SK-N-SH (cell line): ENCODE data around the gene SYNPR. TPM values are rescaled to one million over a fixed set of nuclear protein-coding genes. Genes with fewer than 3 reads are reported as not detected.

Experiments used
- CTCF ChIA-PET: fragments of 300-600, 350-600 bp; formaldehyde crosslinking; extraction: SDS; loops from one replicate; lab custom pipeline; 2021; lab: Yijun Ruan, JAX
- POLR2A ChIA-PET: fragments of 350-600 bp; sonication (Branson Sonifier 250); formaldehyde crosslinking; extraction: SDS; loops from one replicate; lab custom pipeline; 2020; ENCODE audit warnings: antibody characterized with exemption, inconsistent platforms; lab: Yijun Ruan, JAX
- DNase-seq: peaks from one replicate; pipeline ENCODE4 v3.0.0; 2012
- H2AFZ ChIP-seq: fragments of 200-600 bp; sonication (generic); 2 replicates; pipeline ENCODE4 v1.8.1; 2016; ENCODE audit warnings: antibody characterized with exemption, mild to moderate bottlenecking, low read depth
- H3F3A ChIP-seq: fragments of 200-600 bp; sonication (generic); replicated peaks from 2 replicates; pipeline ENCODE3; 2016; ENCODE audit warnings: antibody characterized with exemption, mild to moderate bottlenecking; ENCODE audit not compliant: insufficient read depth
- H3K27ac ChIP-seq, 2 experiments: fragments of 200-500 bp in 1 of 2; fragments of 200-600 bp in 1 of 2; sonication (Bioruptor generic) in 1 of 2; sonication (generic), shearing (Covaris generic) in 1 of 2; 2 replicates each; pipeline versions ENCODE4 v1.5.1 to v1.6.1; 2014 to 2016; ENCODE audit warnings: low read depth in 2 of 2, inconsistent platforms in 1 of 2, low read length in 1 of 2, mild to moderate bottlenecking in 1 of 2, mixed read lengths in 1 of 2
- H3K27me3 ChIP-seq: fragments of 200-600 bp; sonication (generic), shearing (Covaris generic); 2 replicates; pipeline ENCODE4 v1.6.1; 2016; ENCODE audit warnings: mixed run types; ENCODE audit not compliant: insufficient read depth
- H3K36me3 ChIP-seq, 2 experiments: fragments of 200-500 bp in 1 of 2; fragments of 200-600 bp in 1 of 2; sonication (Bioruptor generic) in 1 of 2; sonication (generic) in 1 of 2; replicated peaks in 1 of 2; 2 replicates each; pipeline versions ENCODE3 to v1.5.1; 2014 to 2016; ENCODE audit warnings: low read length in 1 of 2, mild to moderate bottlenecking in 1 of 2; ENCODE audit not compliant: insufficient read depth in 2 of 2, control insufficient read depth in 1 of 2
- H3K4me1 ChIP-seq, 2 experiments: fragments of 200-500 bp in 1 of 2; fragments of 200-600 bp in 1 of 2; sonication (Bioruptor generic) in 1 of 2; sonication (generic), shearing (Covaris generic) in 1 of 2; 2 replicates each; pipeline versions ENCODE4 v1.5.1 to v1.6.1; 2014 to 2016; ENCODE audit warnings: low read depth in 1 of 2, low read length in 1 of 2, mixed run types in 1 of 2; ENCODE audit not compliant: insufficient read depth in 2 of 2, control insufficient read depth in 1 of 2
- H3K4me2 ChIP-seq: fragments of 200-600 bp; sonication (generic), shearing (Covaris generic); 2 replicates; pipeline ENCODE4 v1.6.1; 2017; ENCODE audit warnings: mixed run types
- H3K4me3 ChIP-seq, 2 experiments: fragments of 200-500 bp in 1 of 2; fragments of 200-600 bp in 1 of 2; sonication (Bioruptor generic) in 1 of 2; sonication (generic), shearing (Covaris generic) in 1 of 2; 2 replicates each; pipeline versions ENCODE4 v1.5.1 to v1.8.1; 2014 to 2016; ENCODE audit warnings: low read depth in 2 of 2, inconsistent platforms in 1 of 2, low read length in 1 of 2, mild to moderate bottlenecking in 1 of 2, mixed read lengths in 1 of 2, moderate library complexity in 1 of 2
- H3K79me2 ChIP-seq: fragments of 200-600 bp; sonication (generic); 2 replicates; pipeline ENCODE4 v1.8.1; 2017; ENCODE audit warnings: mild to moderate bottlenecking; ENCODE audit not compliant: insufficient read depth
- H3K9ac ChIP-seq: fragments of 200-600 bp; sonication (generic); 2 replicates; pipeline ENCODE4 v1.6.1; 2017; ENCODE audit warnings: mixed run types
- H3K9me2 ChIP-seq: fragments of 200-600 bp; sonication (generic); 2 replicates; pipeline ENCODE4 v1.6.1; 2017; ENCODE audit warnings: mixed run types
- H3K9me3 ChIP-seq: fragments of 200-600 bp; sonication (generic); 2 replicates; pipeline ENCODE4 v1.6.1; 2017; ENCODE audit warnings: mixed run types, mild to moderate bottlenecking, moderate library complexity
- H4K20me1 ChIP-seq: fragments of 200-600 bp; sonication (generic); 2 replicates; pipeline ENCODE4 v1.6.1; 2017; ENCODE audit warnings: mild to moderate bottlenecking, mixed run types; ENCODE audit not compliant: insufficient read depth
- CHD2 ChIP-seq: fragments of 150-350 bp; IDR thresholded peaks from 2 replicates; pipeline ENCODE4 v1.6.1; 2018; ENCODE audit warnings: low read length; ENCODE audit not compliant: partially characterized antibody
- EP300 ChIP-seq, 2 experiments: IDR thresholded peaks; 2 replicates each; pipeline versions ENCODE4 v1.4.0 to v1.6.1; 2012; ENCODE audit warnings: borderline replicate concordance in 1 of 2, low read depth in 1 of 2, low read length in 1 of 2
- EZH2phosphoT487 ChIP-seq: fragments of 200-600 bp; sonication (generic); IDR thresholded peaks from 2 replicates; pipeline ENCODE4 v1.6.1; 2017; ENCODE audit warnings: low read depth, mixed run types, mild to moderate bottlenecking, antibody characterized with exemption, moderate library complexity, borderline replicate concordance
- IRF3 ChIP-seq: fragments of 150-350 bp; IDR thresholded peaks from 2 replicates; pipeline ENCODE4 v1.6.1; 2016; ENCODE audit warnings: mild to moderate bottlenecking, low read depth, low read length
- MAX ChIP-seq: IDR thresholded peaks from 2 replicates; pipeline ENCODE4 v1.4.0; 2012; ENCODE audit warnings: low read depth
- MEF2A ChIP-seq: IDR thresholded peaks from 2 replicates; pipeline ENCODE4 v1.4.0; 2012; ENCODE audit warnings: low read depth, borderline replicate concordance
- PBX3 ChIP-seq: IDR thresholded peaks from 2 replicates; pipeline ENCODE4; 2012
- POLR2AphosphoS5 ChIP-seq: IDR thresholded peaks from 2 replicates; pipeline ENCODE4 v1.6.1; 2012; ENCODE audit warnings: low read depth, low read length
- RAD21 ChIP-seq: IDR thresholded peaks from 2 replicates; pipeline ENCODE4 v1.6.1; 2012; ENCODE audit warnings: mild to moderate bottlenecking, low read length
- REST ChIP-seq: IDR thresholded peaks from 2 replicates; pipeline ENCODE4 v1.6.1; 2012; ENCODE audit warnings: mild to moderate bottlenecking, low read depth, low read length, moderate library complexity
- RFX5 ChIP-seq: IDR thresholded peaks from 2 replicates; pipeline ENCODE4 v1.6.1; 2012; ENCODE audit warnings: mild to moderate bottlenecking, improper control_type of control experiment, low read length
- RXRA ChIP-seq: IDR thresholded peaks from 2 replicates; pipeline ENCODE4 v1.4.0; 2012; ENCODE audit warnings: low read depth, mild to moderate bottlenecking, borderline replicate concordance
- SIN3A ChIP-seq: IDR thresholded peaks from 2 replicates; pipeline ENCODE4 v1.6.1; 2012; ENCODE audit warnings: low read depth, mild to moderate bottlenecking, low read length, moderate library complexity, borderline replicate concordance
- TCF12 ChIP-seq: IDR thresholded peaks from 2 replicates; pipeline ENCODE4 v1.4.0; 2012
- TEAD4 ChIP-seq: IDR thresholded peaks from 2 replicates; pipeline ENCODE4 v1.4.0; 2012; ENCODE audit warnings: mild to moderate bottlenecking, borderline replicate concordance; ENCODE audit not compliant: insufficient read depth
- ZBTB33 ChIP-seq: IDR thresholded peaks from 2 replicates; pipeline ENCODE4 v1.4.0; 2012; ENCODE audit warnings: low read depth, borderline replicate concordance
- WGBS: methylation state at CpG from one replicate; pipeline ENCODE4 v1.1.6; 2017; ENCODE audit warnings: low lambda C conversion rate; 5-methylcytosine and 5-hydroxymethylcytosine counted together
- polyA plus RNA-seq, 3 experiments: library from polyadenylated mRNA; depleted of rRNA; stranded (reverse); fragments of >200 nt; gene quantifications; 2 replicates each; pipeline ENCODE4 v1.2.3, GENCODE V29; 2012
- TF ChIP-seq, protein P1 (sequence below): fragments of 200-600 bp; sonication (generic); IDR thresholded peaks from 2 replicates; pipeline ENCODE4 v1.6.1; 2017; ENCODE audit warnings: antibody characterized with exemption, mild to moderate bottlenecking, moderate library complexity

The SYNPR gene
- polyA plus RNA-seq, 1 of the 3 experiments (the other 2 are of a cell fraction), result not detected

- no peaks in the 10 kb centered on the region for H3K9me2 ChIP-seq
- H4K20me1 ChIP-seq, result no peaks in the 10 kb centered on the region
- no peaks in the 10 kb centered on the region for H3K36me3 ChIP-seq
- H3K4me1 ChIP-seq, result peaks cover 0 to 14% of the 10 kb centered on the region in 2 experiments; a peak in 1 of 4 replicates
- no peak overlapping the region for H3K27ac ChIP-seq
- CTCF ChIA-PET, result interaction anchor here (0.6 to 23.0 kb wide), 17 partner anchors 15 to 666 kb away, joined by 3 to 444 read pairs (median 5); partner anchors contain the start of gene C3orf49
- no peak overlapping the region for H2AFZ ChIP-seq
- H3K9me3 ChIP-seq, result no peaks in the 10 kb centered on the region
- no peak for TF ChIP-seq IRF3
- TF ChIP-seq TEAD4, result no peak
- no peak for TF ChIP-seq PBX3
- TF ChIP-seq SIN3A, result no peak
- no peak for TF ChIP-seq POLR2AphosphoS5
- no peak for TF ChIP-seq EP300 (IDR thresholded peaks at IDR 0.05; ENCODE audit: borderline replicate concordance in 1 of 2, low read depth in 1 of 2, low read length in 1 of 2)
- TF ChIP-seq RXRA, result no peak
- TF ChIP-seq TCF12, result no peak
- no peak for TF ChIP-seq RFX5
- no peak for TF ChIP-seq EZH2phosphoT487
- TF ChIP-seq, protein P1, sequence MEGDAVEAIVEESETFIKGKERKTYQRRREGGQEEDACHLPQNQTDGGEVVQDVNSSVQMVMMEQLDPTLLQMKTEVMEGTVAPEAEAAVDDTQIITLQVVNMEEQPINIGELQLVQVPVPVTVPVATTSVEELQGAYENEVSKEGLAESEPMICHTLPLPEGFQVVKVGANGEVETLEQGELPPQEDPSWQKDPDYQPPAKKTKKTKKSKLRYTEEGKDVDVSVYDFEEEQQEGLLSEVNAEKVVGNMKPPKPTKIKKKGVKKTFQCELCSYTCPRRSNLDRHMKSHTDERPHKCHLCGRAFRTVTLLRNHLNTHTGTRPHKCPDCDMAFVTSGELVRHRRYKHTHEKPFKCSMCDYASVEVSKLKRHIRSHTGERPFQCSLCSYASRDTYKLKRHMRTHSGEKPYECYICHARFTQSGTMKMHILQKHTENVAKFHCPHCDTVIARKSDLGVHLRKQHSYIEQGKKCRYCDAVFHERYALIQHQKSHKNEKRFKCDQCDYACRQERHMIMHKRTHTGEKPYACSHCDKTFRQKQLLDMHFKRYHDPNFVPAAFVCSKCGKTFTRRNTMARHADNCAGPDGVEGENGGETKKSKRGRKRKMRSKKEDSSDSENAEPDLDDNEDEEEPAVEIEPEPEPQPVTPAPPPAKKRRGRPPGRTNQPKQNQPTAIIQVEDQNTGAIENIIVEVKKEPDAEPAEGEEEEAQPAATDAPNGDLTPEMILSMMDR, result no peak
- TF ChIP-seq MEF2A, result no peak
- TF ChIP-seq REST, result no peak
- no peak for TF ChIP-seq CHD2
- TF ChIP-seq RAD21, result no peak
- TF ChIP-seq MAX, result no peak
- TF ChIP-seq ZBTB33, result no peak
- TF ChIP-seq, all 33 proteins: peak for 0
- H3K4me3 ChIP-seq, result no peak overlapping the region
- no peak overlapping the region for H3K9ac ChIP-seq
- no peak overlapping the region for H3K4me2 ChIP-seq
- POLR2A ChIA-PET, result no interaction called here
- peaks cover 9% of the 10 kb centered on the region for H3F3A ChIP-seq
- no peaks in the 10 kb centered on the region for H3K79me2 ChIP-seq
- WGBS, result 67% methylated on average over 2 of the region's 2 CpGs
- no peaks in the 10 kb centered on the region for H3K27me3 ChIP-seq
- no peak for DNase-seq
These were observed 73.8 kb downstream of the SYNPR start for GRCh38 chr3:63352008-63352279.
